Adrenal gland (tissue), 12 donors: ENCODE results near the gene THAP2. TPM values are rescaled to one million over a fixed set of nuclear protein-coding genes. Genes with fewer than 3 reads are reported as not detected.

Experiments used
- DNase-seq, 7 donors: peaks; one replicate each; pipeline ENCODE4 v3.0.0-alpha.2; 2019 to 2020
- H3K27ac ChIP-seq, 5 donors: fragments of 200-600 bp; sonication (generic) in 4 of 5; 1 replicate in 3 of 5; 2 replicates in 2 of 5; pipeline versions ENCODE4 v1.5.1 to v1.8.0; 2016 to 2020; ENCODE audit warnings: mild to moderate bottlenecking in 1 of 5
- H3K27me3 ChIP-seq: fragments of 200-600 bp; 2 replicates; pipeline ENCODE4 v1.8.0; 2021
- H3K36me3 ChIP-seq, 2 donors: fragments of 200-600 bp; replicated peaks in 1 of 2; 1 replicate in 1 of 2; 2 replicates in 1 of 2; pipeline versions ENCODE4 v1.5.1 to v1.8.0; 2018 to 2022
- H3K4me1 ChIP-seq, 2 donors: fragments of 200-600 bp; replicated peaks in 1 of 2; 1 replicate in 1 of 2; 2 replicates in 1 of 2; pipeline versions ENCODE4 v1.5.1 to v1.8.0; 2018 to 2021
- H3K4me3 ChIP-seq, 4 donors: fragments of 200-600 bp; sonication (generic) in 3 of 4; one replicate each; pipeline ENCODE4 v1.5.1; 2016 to 2018
- H3K9me3 ChIP-seq, 3 donors: fragments of 200-600 bp; sonication (generic) in 1 of 3; replicated peaks in 1 of 3; 1 replicate in 2 of 3; 2 replicates in 1 of 3; pipeline versions ENCODE4 v1.5.1 to v1.8.0; 2016 to 2021
- POLR2A ChIP-seq, 2 donors: fragments of 450-650 bp; IDR thresholded peaks; one replicate each; pipeline ENCODE4 v1.6.1; 2017; ENCODE audit warnings: antibody characterized with exemption in 2 of 2, mild to moderate bottlenecking in 2 of 2, moderate library complexity in 1 of 2
- WGBS, 4 donors: extraction: QIAGEN DNeasy Blood & Tissue Kit in 2 of 4; methylation state at CpG; one replicate each; pipeline versions ENCODE4 v1.1.5 to v1.1.7; 2013 to 2017; 5-methylcytosine and 5-hydroxymethylcytosine counted together
- intact Hi-C, 2 donors: fragments of 100-400 bp; cut with DNase I; formaldehyde crosslinking; loops; one replicate each; pipeline versions ENCODE4 v1.14.1 to v1.15.0; 2022 to 2023
- polyA plus RNA-seq, 3 donors: library from polyadenylated mRNA; stranded (reverse); fragments of 200-250 nt in 2 of 3; fragments of 350-450 nt in 1 of 3; fragmentation: Illumina TruSeq in 1 of 3; extraction: RNeasy Lipid Tissue Mini Kit (QIAGEN cat#74804) in 1 of 3; gene quantifications; one replicate each; pipeline ENCODE4 v1.2.3, GENCODE V29; 2013 to 2014
- total RNA-seq, 9 donors: library from RNA; depleted of rRNA in 4 of 9; stranded (reverse); fragments of >200 nt in 4 of 9; fragments of 120-200 nt in 1 of 9; fragmentation: NEBNext Ultra II Directional in 1 of 9; extraction: Animal tissue kit (Norgen Biotek cat#: 25700) in 1 of 9; gene quantifications; one replicate each; pipeline versions ENCODE4 v1.1.0 to v1.2.4, GENCODE V29; 2013 to 2023
- TF ChIP-seq, protein P1 (sequence below), 6 experiments: fragments of 450-650 bp in 4 of 6; fragments of 200-600 bp in 2 of 6; sonication (generic) in 1 of 6; IDR thresholded peaks; 1 replicate in 5 of 6; 2 replicates in 1 of 6; pipeline versions ENCODE4 v1.5.1 to v1.8.0; 2016 to 2021; ENCODE audit warnings: antibody characterized with exemption in 6 of 6, mild to moderate bottlenecking in 2 of 6, moderate library complexity in 1 of 6
- donor health status: healthy with polysubstance abuse.
- donor health status: Bipolar disorder and iron deficiency.
- donor health status: DM: yes; HTN: yes; CAD: no.
- donor health status: DM: no; HTN: no; CAD: no.
- donor health status: DM: no; HTN: no; CAD: no.
- donor health status: DM: yes; HTN: yes; CAD: no.

The THAP2 gene
- total and polyA plus RNA-seq, 12 donors: 0.95 to 15.7 (median 5.9) TPM

DNA sequence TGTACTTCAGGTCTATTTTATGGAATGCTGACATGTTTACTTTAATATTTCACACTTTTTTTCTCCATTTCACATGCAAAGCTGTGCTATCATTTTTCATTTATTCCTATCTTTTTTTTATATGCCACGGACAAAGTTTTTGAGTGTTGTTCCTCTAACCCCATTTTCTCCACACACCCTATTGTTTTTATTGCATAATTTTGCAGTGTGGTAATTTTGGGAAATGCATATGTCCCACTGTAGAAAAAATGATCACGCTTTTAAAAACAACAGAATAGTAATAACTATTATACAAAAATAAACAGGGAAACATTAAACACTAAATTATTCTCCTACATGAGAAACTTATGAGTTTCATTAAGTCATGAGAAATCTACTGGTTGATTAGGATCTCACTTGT is 14.7 kb upstream of the THAP2 start:
- Histone ChIP-seq H3K9me3 (peaks cover 0 to 4% (median 0%) of the 10 kb centered on the region in 3 donors), H3K4me3 (no peak overlapping the region), H3K27ac (no peak overlapping the region), H3K27me3 (no peaks in the 10 kb centered on the region), H3K4me1 (peaks cover 0 to 21% of the 10 kb centered on the region in 2 donors), H3K36me3 (peaks cover 0 to 32% of the 10 kb centered on the region in 2 donors)
- intact Hi-C loops: no loop called here
- TF ChIP-seq, protein P1, sequence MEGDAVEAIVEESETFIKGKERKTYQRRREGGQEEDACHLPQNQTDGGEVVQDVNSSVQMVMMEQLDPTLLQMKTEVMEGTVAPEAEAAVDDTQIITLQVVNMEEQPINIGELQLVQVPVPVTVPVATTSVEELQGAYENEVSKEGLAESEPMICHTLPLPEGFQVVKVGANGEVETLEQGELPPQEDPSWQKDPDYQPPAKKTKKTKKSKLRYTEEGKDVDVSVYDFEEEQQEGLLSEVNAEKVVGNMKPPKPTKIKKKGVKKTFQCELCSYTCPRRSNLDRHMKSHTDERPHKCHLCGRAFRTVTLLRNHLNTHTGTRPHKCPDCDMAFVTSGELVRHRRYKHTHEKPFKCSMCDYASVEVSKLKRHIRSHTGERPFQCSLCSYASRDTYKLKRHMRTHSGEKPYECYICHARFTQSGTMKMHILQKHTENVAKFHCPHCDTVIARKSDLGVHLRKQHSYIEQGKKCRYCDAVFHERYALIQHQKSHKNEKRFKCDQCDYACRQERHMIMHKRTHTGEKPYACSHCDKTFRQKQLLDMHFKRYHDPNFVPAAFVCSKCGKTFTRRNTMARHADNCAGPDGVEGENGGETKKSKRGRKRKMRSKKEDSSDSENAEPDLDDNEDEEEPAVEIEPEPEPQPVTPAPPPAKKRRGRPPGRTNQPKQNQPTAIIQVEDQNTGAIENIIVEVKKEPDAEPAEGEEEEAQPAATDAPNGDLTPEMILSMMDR (IDR thresholded peaks at IDR 0.05): no peak
- no peak for TF ChIP-seq POLR2A (IDR thresholded peaks at IDR 0.05)
- no peak for DNase-seq
- 81 to 85% (median 83%) methylated on average over 2 of the region's 2 CpGs for WGBS, 4 donors

DNA sequence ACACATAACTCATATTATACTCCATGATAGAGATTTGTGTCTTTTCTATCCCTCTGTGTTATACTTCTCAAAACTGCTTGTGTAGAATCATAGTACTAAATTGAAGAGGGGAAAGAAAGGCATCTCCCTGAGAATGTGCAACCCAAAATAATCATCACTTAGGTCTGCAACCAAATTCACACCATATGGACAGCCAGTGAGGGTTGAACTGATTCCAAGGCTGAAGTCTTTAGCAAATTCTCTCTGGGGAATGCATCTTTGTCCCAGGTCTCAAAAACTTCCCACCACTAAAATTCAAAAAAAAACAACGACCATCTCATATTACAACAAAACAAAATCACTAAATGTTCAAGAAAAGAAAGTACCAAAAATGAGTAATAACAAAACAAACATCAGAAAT is 11.4 kb upstream of the THAP2 start:
- Histone ChIP-seq H3K4me3 (no peak overlapping the region), H3K4me1 (peaks cover 10 to 39% of the 10 kb centered on the region in 2 donors), H3K27me3 (no peaks in the 10 kb centered on the region), H3K9me3 (no peaks in the 10 kb centered on the region), H3K36me3 (peaks cover 0 to 8% of the 10 kb centered on the region in 2 donors), H3K27ac (no peak overlapping the region)
- TF ChIP-seq, protein P1 (IDR thresholded peaks at IDR 0.05): no peak
- no peak for TF ChIP-seq POLR2A (IDR thresholded peaks at IDR 0.05)
- intact Hi-C loops: no loop called here
- 83 to 95% (median 84%) methylated on average over 1 of the region's 1 CpG for WGBS, 4 donors
- DNase-seq: no peak

DNA sequence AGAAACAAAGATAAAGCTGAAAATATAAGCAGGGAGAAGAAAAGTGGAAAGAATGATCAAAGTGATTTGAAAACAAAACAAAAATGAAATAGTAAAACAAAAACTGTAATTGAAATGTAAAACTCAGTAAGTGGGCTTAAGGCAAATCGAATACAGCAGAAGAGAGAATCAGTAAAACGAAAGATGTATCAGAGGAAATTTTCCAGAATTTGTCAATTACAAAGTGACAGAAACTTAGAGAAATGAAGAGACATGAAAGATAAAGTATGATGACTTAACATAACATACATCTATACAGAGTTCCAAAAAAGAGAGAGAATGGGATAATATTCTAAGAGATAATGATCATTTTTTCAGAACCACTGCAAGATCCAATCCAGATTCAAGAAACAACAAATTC is 11.0 kb upstream of the THAP2 start:
- Histone ChIP-seq H3K9me3 (no peaks in the 10 kb centered on the region), H3K4me3 (no peak overlapping the region), H3K4me1 (peaks cover 10 to 35% of the 10 kb centered on the region in 2 donors), H3K27me3 (no peaks in the 10 kb centered on the region), H3K36me3 (peaks cover 0 to 13% of the 10 kb centered on the region in 2 donors), H3K27ac (no peak overlapping the region)
- intact Hi-C loops: no loop called here
- TF ChIP-seq, protein P1 (IDR thresholded peaks at IDR 0.05): no peak
- no peak for TF ChIP-seq POLR2A (IDR thresholded peaks at IDR 0.05)
- DNase-seq: no peak
- WGBS, 4 donors: 91 to 96% (median 95%) methylated on average over 2 of the region's 2 CpGs

DNA sequence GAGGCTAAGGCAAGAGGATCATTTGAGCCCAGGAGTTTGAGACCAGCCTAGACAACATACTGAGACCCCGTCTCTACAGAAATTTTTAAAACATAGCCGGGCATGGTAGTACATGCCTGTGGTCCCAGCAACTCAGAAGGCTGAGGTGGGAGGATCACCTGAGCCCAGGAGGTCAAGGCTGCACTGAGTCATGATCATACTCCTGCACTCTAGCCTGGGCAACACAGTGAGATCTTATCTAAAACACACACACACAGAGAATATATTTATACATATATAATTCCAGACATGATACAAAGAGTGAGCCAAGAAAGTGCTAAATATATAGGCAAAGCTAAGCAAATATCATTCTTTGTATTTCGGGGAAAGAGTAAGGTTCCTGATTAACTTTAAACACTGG is 9.9 kb upstream of the THAP2 start:
- Histone ChIP-seq H3K27ac (no peak overlapping the region), H3K4me3 (no peak overlapping the region), H3K27me3 (no peaks in the 10 kb centered on the region), H3K36me3 (peaks cover 0 to 20% of the 10 kb centered on the region in 2 donors), H3K4me1 (peaks cover 10 to 30% of the 10 kb centered on the region in 2 donors), H3K9me3 (no peaks in the 10 kb centered on the region)
- intact Hi-C loops: no loop called here
- DNase-seq: no peak
- TF ChIP-seq, protein P1 (IDR thresholded peaks at IDR 0.05): no peak
- TF ChIP-seq POLR2A (IDR thresholded peaks at IDR 0.05): no peak
- 66 to 100% (median 84%) methylated on average over 3 of the region's 3 CpGs for WGBS, 4 donors
